Lower lobe of right lung (tissue), 2 donors: ENCODE results near the gene TNFRSF1A. TPM values are rescaled to one million over a fixed set of nuclear protein-coding genes. Genes with fewer than 3 reads are reported as not detected.
"Not testable (repeated sequence)": the region's sequence is repeated elsewhere in the genome, so short reads cannot be mapped to it uniquely, and the experiment has no call there.

Experiments used
- ATAC-seq, 2 donors: fragments of 200-7000 bp; cut with Tn5 transposase; one replicate each; pipeline ENCODE4 v1.9.1; 2020 to 2022; ENCODE audit warnings: mild to moderate bottlenecking in 2 of 2, moderate library complexity in 2 of 2
- DNase-seq: peaks from one replicate; pipeline ENCODE4 v3.0.0-alpha.2; 2020
- H3K27ac ChIP-seq: fragments of 200-600 bp; one replicate; pipeline ENCODE4 v1.8.0; 2022
- H3K27me3 ChIP-seq: fragments of 200-600 bp; one replicate; pipeline ENCODE4 v1.8.0; 2022; ENCODE audit warnings: low read depth
- H3K36me3 ChIP-seq: fragments of 200-600 bp; one replicate; pipeline ENCODE4 v1.8.0; 2022; ENCODE audit warnings: mild to moderate bottlenecking
- H3K4me1 ChIP-seq: fragments of 200-600 bp; one replicate; pipeline ENCODE4 v1.8.0; 2022
- H3K4me3 ChIP-seq: fragments of 200-600 bp; one replicate; pipeline ENCODE4 v1.8.0; 2022; ENCODE audit warnings: mild to moderate bottlenecking
- H3K9me3 ChIP-seq: fragments of 200-600 bp; one replicate; pipeline ENCODE4 v1.8.0; 2022
- intact Hi-C: fragments of 100-400 bp; cut with DNase I; formaldehyde crosslinking; loops from one replicate; pipeline ENCODE4 v1.11.0; 2022
- total RNA-seq: library from RNA; stranded (reverse); fragmentation: NEBNext Ultra II Directional; extraction: Animal tissue kit (Norgen Biotek cat#: 25700); gene quantifications from one replicate; pipeline ENCODE4 v1.2.1, GENCODE V29; 2021
- TF ChIP-seq, protein P1 (sequence below): fragments of 200-600 bp; IDR thresholded peaks from one replicate; pipeline ENCODE4 v1.8.0; 2022; ENCODE audit warnings: antibody characterized with exemption, mild to moderate bottlenecking
- donor health status: DM: no; HTN: yes; CAD: no; lungs with severe emphysema.

The TNFRSF1A gene
- total RNA-seq, 1 donor from 2014 or later = 165 TPM

DNA sequence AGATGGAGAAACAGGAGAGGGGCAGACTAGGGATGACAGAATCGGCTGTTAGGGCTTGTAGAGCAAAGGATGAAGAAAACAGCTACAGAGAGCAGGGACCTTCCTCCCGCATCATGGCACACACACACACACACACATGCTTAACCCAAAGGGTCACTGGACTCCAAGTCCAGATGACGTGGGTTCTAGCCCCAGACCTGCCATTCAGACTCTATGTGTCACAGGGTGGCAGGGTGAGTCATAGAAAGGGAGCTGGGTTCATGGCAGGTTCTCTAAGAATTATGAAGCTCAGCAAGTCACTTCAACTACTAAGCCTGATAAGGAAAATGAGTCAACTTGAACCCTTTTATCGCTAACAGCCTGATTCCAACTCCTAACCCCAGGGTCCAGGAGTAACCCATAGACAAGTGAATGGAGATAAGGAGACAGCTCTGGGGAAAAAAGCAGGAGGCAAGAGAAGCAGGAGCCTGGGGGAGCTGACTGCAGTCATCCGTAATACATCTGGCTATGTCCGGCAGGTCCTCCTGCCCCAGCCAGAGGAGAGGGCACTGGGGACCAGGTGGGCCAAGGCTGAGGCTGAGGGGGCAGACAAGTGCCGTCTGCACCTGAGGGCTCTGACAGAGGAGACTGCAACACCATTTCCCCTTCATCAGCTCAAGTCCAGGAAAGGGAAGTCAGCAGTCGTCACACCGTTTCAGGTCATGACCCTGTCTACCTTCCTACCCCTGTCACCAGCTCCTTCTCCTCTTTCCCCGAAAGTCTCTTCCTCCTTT is 3.6 kb upstream of the TNFRSF1A start:
- TF ChIP-seq, protein P1, sequence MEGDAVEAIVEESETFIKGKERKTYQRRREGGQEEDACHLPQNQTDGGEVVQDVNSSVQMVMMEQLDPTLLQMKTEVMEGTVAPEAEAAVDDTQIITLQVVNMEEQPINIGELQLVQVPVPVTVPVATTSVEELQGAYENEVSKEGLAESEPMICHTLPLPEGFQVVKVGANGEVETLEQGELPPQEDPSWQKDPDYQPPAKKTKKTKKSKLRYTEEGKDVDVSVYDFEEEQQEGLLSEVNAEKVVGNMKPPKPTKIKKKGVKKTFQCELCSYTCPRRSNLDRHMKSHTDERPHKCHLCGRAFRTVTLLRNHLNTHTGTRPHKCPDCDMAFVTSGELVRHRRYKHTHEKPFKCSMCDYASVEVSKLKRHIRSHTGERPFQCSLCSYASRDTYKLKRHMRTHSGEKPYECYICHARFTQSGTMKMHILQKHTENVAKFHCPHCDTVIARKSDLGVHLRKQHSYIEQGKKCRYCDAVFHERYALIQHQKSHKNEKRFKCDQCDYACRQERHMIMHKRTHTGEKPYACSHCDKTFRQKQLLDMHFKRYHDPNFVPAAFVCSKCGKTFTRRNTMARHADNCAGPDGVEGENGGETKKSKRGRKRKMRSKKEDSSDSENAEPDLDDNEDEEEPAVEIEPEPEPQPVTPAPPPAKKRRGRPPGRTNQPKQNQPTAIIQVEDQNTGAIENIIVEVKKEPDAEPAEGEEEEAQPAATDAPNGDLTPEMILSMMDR = no peak
- Histone ChIP-seq H3K36me3 (peaks cover 9% of the 10 kb centered on the region), H3K27ac (peak overlapping the region; percentile 81), H3K4me3 (no peak overlapping the region), H3K27me3 (no peaks in the 10 kb centered on the region), H3K4me1 (peaks cover 50% of the 10 kb centered on the region), H3K9me3 (no peaks in the 10 kb centered on the region)
- peak in 1 of 2 donors; percentile 27 for ATAC-seq
- no peak for DNase-seq
- intact Hi-C loops = no loop called here

DNA sequence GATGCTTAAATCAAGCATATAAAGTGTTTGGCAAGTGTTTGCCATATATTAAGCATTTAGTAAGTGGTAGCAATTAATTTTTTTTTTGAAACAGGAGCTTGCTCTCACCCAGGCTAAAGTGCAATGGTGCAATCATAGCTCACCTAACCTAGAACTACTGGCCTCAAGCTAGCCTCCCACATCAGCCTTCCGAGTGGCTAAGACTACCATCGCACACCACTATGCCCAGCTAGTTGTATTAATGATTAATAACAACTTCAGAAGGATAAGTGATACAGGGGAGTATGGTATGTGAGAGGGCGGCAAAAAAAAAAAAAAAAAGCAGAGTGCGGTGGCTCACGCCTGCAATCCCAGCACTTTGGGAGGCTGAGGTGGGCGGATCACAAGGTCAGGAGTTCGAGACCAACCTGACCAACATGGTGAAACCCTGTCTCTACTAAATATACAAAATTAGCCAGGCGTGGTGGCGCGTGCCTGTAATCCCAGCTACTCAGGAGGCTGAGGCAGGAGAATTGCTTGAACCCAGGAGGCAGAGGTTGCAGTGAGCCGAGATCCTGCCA is 2.3 kb upstream of the TNFRSF1A start:
- peaks cover 12% of the 10 kb centered on the region for H3K36me3 ChIP-seq
- H3K27ac ChIP-seq = peak overlapping the region; percentile 97
- H3K4me1 ChIP-seq = peaks cover 54% of the 10 kb centered on the region
- intact Hi-C loops = loop anchor here (5.0 kb wide), 1 partner anchor 33 kb away; the partner anchor contains the start of gene SCNN1A
- not testable (repeated sequence) for H3K4me3 ChIP-seq, ATAC-seq, H3K9me3 ChIP-seq, H3K27me3 ChIP-seq, DNase-seq

DNA sequence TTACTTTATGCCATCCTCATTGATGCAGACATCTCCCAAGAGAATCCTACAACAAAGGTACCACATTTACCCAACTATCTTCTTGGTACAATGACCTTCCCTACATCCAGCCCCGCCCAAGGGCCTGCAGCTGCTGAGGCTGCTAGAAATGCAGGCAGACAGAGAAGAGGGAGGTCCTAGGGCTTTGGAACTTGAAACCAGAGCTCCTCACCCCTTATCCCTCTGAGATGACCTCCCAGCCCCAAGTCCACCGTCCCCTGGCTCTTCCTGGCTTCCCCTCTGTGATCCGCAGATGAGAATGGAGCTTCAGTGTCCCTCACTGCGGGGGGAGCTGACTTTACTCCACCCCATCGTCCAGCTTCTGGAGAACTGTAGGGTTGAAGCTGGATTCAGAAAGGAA is 1.6 kb upstream of the TNFRSF1A start:
- H3K4me3 ChIP-seq = no peak overlapping the region
- DNase-seq (no peak), ATAC-seq (no peak)
- H3K36me3 ChIP-seq = peaks cover 16% of the 10 kb centered on the region
- TF ChIP-seq, protein P1 = no peak
- peaks cover 61% of the 10 kb centered on the region for H3K4me1 ChIP-seq
- intact Hi-C loops = loop anchor here (5.0 kb wide), 1 partner anchor 34 kb away; the partner anchor contains the start of gene SCNN1A
- no peaks in the 10 kb centered on the region for H3K9me3 ChIP-seq
- no peaks in the 10 kb centered on the region for H3K27me3 ChIP-seq
- H3K27ac ChIP-seq = peak overlapping the region; percentile 97

DNA sequence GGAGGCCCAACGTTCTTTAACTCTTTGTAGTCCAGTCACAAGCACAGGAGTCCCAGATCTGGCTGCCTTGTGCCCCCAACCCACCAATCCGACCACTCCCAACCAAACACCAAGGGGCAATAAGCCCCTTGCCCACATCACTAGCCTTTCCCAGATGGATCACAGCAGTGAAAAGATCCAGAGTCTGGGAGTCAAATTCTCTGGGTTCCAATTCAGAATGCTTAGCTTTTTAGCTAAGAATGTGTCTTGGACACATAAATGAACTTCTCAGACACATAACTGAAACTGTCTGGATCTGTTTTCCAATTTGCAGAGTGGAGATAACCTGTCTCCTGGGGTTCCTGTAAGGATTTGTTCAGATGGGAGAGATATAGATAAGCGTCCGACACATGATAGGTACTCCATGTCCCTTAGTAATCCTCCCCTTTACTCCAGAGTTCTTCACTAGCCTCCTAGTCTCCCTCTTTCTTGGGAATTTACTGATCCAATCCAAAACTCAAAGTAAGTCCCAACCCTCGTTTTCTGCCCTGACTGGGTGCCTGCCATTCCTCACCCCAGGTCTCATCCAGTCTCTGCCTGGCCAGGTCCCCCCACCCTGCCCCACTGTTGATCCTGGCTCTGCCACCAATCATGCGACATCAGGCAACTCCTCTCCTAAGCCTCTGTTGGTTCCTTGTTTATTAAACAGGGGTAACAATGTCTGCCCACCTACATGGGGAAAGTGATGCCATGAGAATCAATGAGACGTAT is 439 bp upstream of the TNFRSF1A start:
- DNase-seq = no peak
- peaks cover 63% of the 10 kb centered on the region for H3K4me1 ChIP-seq
- H3K27me3 ChIP-seq = no peaks in the 10 kb centered on the region
- H3K36me3 ChIP-seq = peaks cover 17% of the 10 kb centered on the region
- intact Hi-C loops = loop anchor here (5.0 kb wide), 1 partner anchor 35 kb away; the partner anchor contains the start of gene SCNN1A
- no peaks in the 10 kb centered on the region for H3K9me3 ChIP-seq
- TF ChIP-seq, protein P1 = no peak
- peak overlapping the region; percentile 94 for H3K4me3 ChIP-seq
- peak overlapping the region; percentile 97 for H3K27ac ChIP-seq
- ATAC-seq = no peak

DNA sequence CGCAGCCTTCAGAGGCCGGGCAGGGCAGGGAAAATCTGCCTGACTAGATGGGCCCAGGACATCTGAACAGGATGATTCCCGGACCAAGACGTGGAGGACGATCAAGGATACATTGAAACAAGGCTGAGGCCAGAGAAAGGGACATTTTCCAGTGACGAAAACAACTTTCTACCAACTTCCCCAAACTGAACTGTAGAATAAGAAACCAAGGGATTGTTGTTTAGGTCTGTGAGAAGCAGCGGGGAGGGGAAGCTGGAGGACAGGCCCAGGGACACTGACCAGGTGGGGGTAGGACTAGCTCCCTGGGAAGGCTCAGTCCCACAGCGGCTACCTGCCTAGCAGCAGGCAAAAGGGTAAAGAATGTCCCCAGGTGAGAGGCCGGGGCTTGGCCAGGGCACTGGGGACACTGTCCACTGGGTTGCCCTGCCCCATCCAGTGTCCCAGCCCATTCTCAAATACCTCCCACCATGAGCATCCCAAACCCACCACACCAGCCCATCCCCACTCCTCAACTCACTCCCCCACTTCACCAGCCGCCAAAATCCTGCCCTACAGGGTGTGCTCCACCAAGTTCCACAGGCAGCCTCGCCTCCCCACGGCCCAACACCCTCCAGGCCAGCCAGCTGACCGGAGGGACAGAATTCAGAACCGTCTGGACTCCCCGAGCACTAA is 995 bp downstream of the TNFRSF1A start:
- intact Hi-C loops = loop anchor here (5.0 kb wide), 1 partner anchor 36 kb away; the partner anchor contains the start of gene SCNN1A
- DNase-seq = no peak
- peak overlapping the region; percentile 97 for H3K27ac ChIP-seq
- peaks cover 17% of the 10 kb centered on the region for H3K36me3 ChIP-seq
- no peaks in the 10 kb centered on the region for H3K9me3 ChIP-seq
- H3K4me1 ChIP-seq = peaks cover 60% of the 10 kb centered on the region
- H3K27me3 ChIP-seq = no peaks in the 10 kb centered on the region
- peak in 1 of 2 donors; percentile 3 for ATAC-seq
- H3K4me3 ChIP-seq = peak overlapping the region; percentile 94
- TF ChIP-seq, protein P1 = no peak
